Thyroid gland (tissue), 4 donors: ENCODE measurements around the gene OPN4. TPM values are rescaled to one million over a fixed set of nuclear protein-coding genes. Genes with fewer than 3 reads are reported as not detected.

Source experiments
- DNase-seq, 2 donors: peaks; one replicate each; pipeline ENCODE4 v3.0.0-alpha.2; 2019
- H3K27ac ChIP-seq, 3 donors: fragments of 200-600 bp; sonication (generic); 1 replicate in 2 of 3; 2 replicates in 1 of 3; pipeline ENCODE4 v1.5.1; 2016 to 2019; ENCODE audit warnings: mild to moderate bottlenecking in 1 of 3, moderate library complexity in 1 of 3
- H3K27me3 ChIP-seq: fragments of 200-600 bp; sonication (generic); one replicate; pipeline ENCODE4 v1.5.1; 2019
- H3K36me3 ChIP-seq, 2 donors: fragments of 200-600 bp; sonication (generic); one replicate each; pipeline ENCODE4 v1.5.1; 2016 to 2019
- H3K4me1 ChIP-seq, 2 donors: fragments of 200-600 bp; sonication (generic); one replicate each; pipeline ENCODE4 v1.5.1; 2017 to 2019
- H3K4me3 ChIP-seq, 3 donors: fragments of 200-600 bp; sonication (generic); replicated peaks in 1 of 3; 1 replicate in 2 of 3; 2 replicates in 1 of 3; pipeline ENCODE4 v1.5.1; 2016; ENCODE audit warnings: mild to moderate bottlenecking in 1 of 3
- H3K9me3 ChIP-seq: fragments of 200-600 bp; sonication (generic); one replicate; pipeline ENCODE4 v1.5.1; 2017
- POLR2A ChIP-seq, 2 donors: fragments of 450-650 bp; IDR thresholded peaks; one replicate each; pipeline ENCODE4 v1.6.1; 2017; ENCODE audit warnings: antibody characterized with exemption in 2 of 2, mild to moderate bottlenecking in 2 of 2, moderate library complexity in 1 of 2
- WGBS, 2 donors: methylation state at CpG; one replicate each; pipeline ENCODE4 v1.1.5; 2017; 5-methylcytosine and 5-hydroxymethylcytosine counted together
- intact Hi-C: fragments of 100-400 bp; cut with DNase I; formaldehyde crosslinking; loops from one replicate; pipeline ENCODE4 v1.15.1; 2023
- total RNA-seq, 4 donors: library from RNA; depleted of rRNA; stranded (reverse); fragments of >200 nt; gene quantifications; one replicate each; pipeline ENCODE4 v1.2.3, GENCODE V29; 2016
- TF ChIP-seq, protein P1 (sequence below), 6 experiments: fragments of 200-600 bp in 3 of 6; fragments of 450-650 bp in 3 of 6; sonication (generic) in 3 of 6; IDR thresholded peaks; one replicate each; pipeline ENCODE4 v1.5.1; 2016 to 2019; ENCODE audit warnings: antibody characterized with exemption in 6 of 6, mild to moderate bottlenecking in 2 of 6, inconsistent platforms in 1 of 6, moderate library complexity in 1 of 6

The OPN4 gene
- total RNA-seq, 4 donors from 2014 or later: 0.24 TPM; not detected in 3

DNA sequence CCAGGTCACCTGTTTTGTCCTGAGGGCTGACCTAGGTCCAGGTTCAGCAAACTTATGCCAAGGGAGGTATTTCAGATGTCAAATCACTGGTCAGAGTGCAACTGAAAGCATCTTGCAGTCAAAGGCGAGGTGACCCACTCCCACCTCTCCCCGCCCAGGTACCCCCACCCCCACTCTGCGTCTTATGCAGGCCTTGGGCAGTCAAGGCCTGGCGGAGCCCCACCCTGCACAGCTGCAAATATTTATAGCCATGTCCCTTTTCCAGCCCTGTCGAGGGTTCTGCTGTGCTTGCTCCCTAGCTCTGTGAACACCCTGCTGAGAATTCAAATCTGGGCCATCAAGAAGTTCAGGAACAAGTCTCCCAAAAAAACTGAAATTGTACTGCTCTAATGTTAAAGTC is 61.5 kb downstream of the OPN4 start:
- H3K9me3 ChIP-seq: no peaks in the 10 kb centered on the region
- no peaks in the 10 kb centered on the region for H3K36me3 ChIP-seq
- 80 to 86% methylated on average over 4 to 5 of the region's 5 CpGs for WGBS, 2 donors
- TF ChIP-seq, protein P1, sequence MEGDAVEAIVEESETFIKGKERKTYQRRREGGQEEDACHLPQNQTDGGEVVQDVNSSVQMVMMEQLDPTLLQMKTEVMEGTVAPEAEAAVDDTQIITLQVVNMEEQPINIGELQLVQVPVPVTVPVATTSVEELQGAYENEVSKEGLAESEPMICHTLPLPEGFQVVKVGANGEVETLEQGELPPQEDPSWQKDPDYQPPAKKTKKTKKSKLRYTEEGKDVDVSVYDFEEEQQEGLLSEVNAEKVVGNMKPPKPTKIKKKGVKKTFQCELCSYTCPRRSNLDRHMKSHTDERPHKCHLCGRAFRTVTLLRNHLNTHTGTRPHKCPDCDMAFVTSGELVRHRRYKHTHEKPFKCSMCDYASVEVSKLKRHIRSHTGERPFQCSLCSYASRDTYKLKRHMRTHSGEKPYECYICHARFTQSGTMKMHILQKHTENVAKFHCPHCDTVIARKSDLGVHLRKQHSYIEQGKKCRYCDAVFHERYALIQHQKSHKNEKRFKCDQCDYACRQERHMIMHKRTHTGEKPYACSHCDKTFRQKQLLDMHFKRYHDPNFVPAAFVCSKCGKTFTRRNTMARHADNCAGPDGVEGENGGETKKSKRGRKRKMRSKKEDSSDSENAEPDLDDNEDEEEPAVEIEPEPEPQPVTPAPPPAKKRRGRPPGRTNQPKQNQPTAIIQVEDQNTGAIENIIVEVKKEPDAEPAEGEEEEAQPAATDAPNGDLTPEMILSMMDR (IDR thresholded peaks at IDR 0.05): no peak
- TF ChIP-seq POLR2A (IDR thresholded peaks at IDR 0.05): no peak
- no peak overlapping the region for H3K27ac ChIP-seq
- intact Hi-C loops: no loop called here
- peaks cover 1 to 10% of the 10 kb centered on the region in 2 donors for H3K4me1 ChIP-seq
- no peaks in the 10 kb centered on the region for H3K27me3 ChIP-seq
- H3K4me3 ChIP-seq: no peak overlapping the region
- no peak for DNase-seq

Other genes starting within 250 kb of the OPN4 start
- gene WAPL, start 132.8 kb upstream of the OPN4 start, total RNA-seq: 10 to 100 TPM; 44.2 to 62.1 (median 51.7) TPM
- 1 to 10 TPM; 1.5 to 5.5 (median 1.9) TPM for gene LDB3, start 14.0 kb downstream of the OPN4 start, total RNA-seq
- gene BMPR1A, start 102.1 kb downstream of the OPN4 start, total RNA-seq: 10 to 100 TPM; 72.7 to 89.5 (median 84.2) TPM